Subcutaneous abdominal adipose tissue (tissue), 5 donors: ENCODE data around the gene USP9X.
"Not testable (repeated sequence)": the region's sequence is repeated elsewhere in the genome, so short reads cannot be mapped to it uniquely, and the experiment has no call there.

Experiments
- H3K27ac ChIP-seq: one replicate; pipeline ENCODE4 v1.7.0; 2013; ENCODE audit warnings: low read depth, mild to moderate bottlenecking, inconsistent platforms, low read length, moderate library complexity
- H3K27me3 ChIP-seq, 5 donors: one replicate each; pipeline ENCODE4 v1.7.0; 2013; ENCODE audit warnings: low read length in 5 of 5, inconsistent platforms in 1 of 5; ENCODE audit not compliant: control insufficient read depth in 5 of 5, insufficient read depth in 4 of 5
- H3K36me3 ChIP-seq, 5 donors: one replicate each; pipeline ENCODE4 v1.7.0; 2013; ENCODE audit warnings: low read length in 5 of 5; ENCODE audit not compliant: control insufficient read depth in 5 of 5, insufficient read depth in 5 of 5
- H3K4me1 ChIP-seq, 5 donors: one replicate each; pipeline ENCODE4 v1.7.0; 2013; ENCODE audit warnings: low read length in 5 of 5, mild to moderate bottlenecking in 3 of 5, moderate library complexity in 1 of 5; ENCODE audit not compliant: control insufficient read depth in 5 of 5, insufficient read depth in 5 of 5
- H3K4me3 ChIP-seq, 5 donors: one replicate each; pipeline ENCODE4 v1.7.0; 2013; ENCODE audit warnings: low read length in 5 of 5, low read depth in 1 of 5
- H3K9ac ChIP-seq, 5 donors: one replicate each; pipeline ENCODE4 v1.7.0; 2013; ENCODE audit warnings: low read length in 5 of 5, mild to moderate bottlenecking in 4 of 5, moderate library complexity in 3 of 5
- H3K9me3 ChIP-seq, 5 donors: one replicate each; pipeline ENCODE4 v1.7.0; 2013; ENCODE audit warnings: low read length in 5 of 5; ENCODE audit not compliant: control insufficient read depth in 5 of 5
- donor health status: healthy.
- donor health status: healthy.
- donor health status: healthy.
- donor health status: healthy.
- donor health status: healthy.

Gene USP9X

DNA sequence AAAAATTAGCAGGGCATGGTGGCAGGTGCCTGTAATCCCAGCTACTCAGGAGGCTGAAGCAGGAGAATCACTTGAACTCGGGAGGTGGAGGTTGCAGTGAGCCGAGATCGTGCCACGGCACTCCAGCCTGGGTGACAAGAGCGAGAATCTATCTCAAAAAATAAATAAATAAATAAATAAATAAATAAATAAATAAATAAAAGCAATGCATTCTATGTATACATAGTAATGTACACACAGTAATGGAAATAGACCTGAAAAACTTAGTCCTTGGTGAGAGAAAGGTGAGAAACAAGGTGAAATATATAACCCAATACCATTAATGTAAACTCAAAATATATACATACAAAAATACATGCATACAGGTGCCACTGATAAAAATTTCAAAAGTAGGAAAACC lies 197.1 kb downstream of the USP9X start:
- H3K4me1 ChIP-seq, H3K27ac ChIP-seq, H3K36me3 ChIP-seq, H3K4me3 ChIP-seq, H3K27me3 ChIP-seq, H3K9ac ChIP-seq, H3K9me3 ChIP-seq: not testable (repeated sequence)

- not testable (repeated sequence) for H3K36me3 ChIP-seq, H3K4me3 ChIP-seq, H3K9ac ChIP-seq, H3K9me3 ChIP-seq, H3K27me3 ChIP-seq, H3K4me1 ChIP-seq, H3K27ac ChIP-seq
Observed at GRCh38 chrX:41285928-41286327, 200.7 kb downstream of the USP9X start.
